ENCODE measurements around the gene SDR42E2.

- no peak for TF ChIP-seq SIN3A (IDR thresholded peaks at IDR 0.05; ENCODE audit: borderline replicate concordance, insufficient read depth, low read length)
- TF ChIP-seq POLR2AphosphoS5 (IDR thresholded peaks at IDR 0.05; ENCODE audit: low read depth, low read length) = no peak
- TF ChIP-seq TAF1 (IDR thresholded peaks at IDR 0.05; ENCODE audit: borderline replicate concordance, insufficient read depth, low read length) = no peak
- no peak for TF ChIP-seq REST (IDR thresholded peaks at IDR 0.05; ENCODE audit: insufficient read depth in 1 of 2, low read depth in 2 of 2, low read length in 2 of 2)
- no peak for TF ChIP-seq FOXP2 (optimal IDR thresholded peaks at IDR 0.05; ENCODE audit: borderline replicate concordance, extremely low read depth, extremely low read length, insufficient read depth)
Observed at GRCh38 chr16:22239131-22239805, 77.0 kb downstream of the SDR42E2 start.

Measured in PFSK-1 (cell line).